Panc1 (cell line): ENCODE data around the gene KCNMA1.

Experiments used
- POLR2AphosphoS5 ChIP-seq: IDR thresholded peaks from 2 replicates; pipeline ENCODE4 v1.6.1; 2012; ENCODE audit warnings: mild to moderate bottlenecking, low read depth, low read length, moderate library complexity
- REST ChIP-seq, 2 experiments: IDR thresholded peaks; 2 replicates each; pipeline ENCODE4 v1.6.1; 2011 to 2012; ENCODE audit warnings: low read depth in 2 of 2, control low read depth in 1 of 2, low read length in 1 of 2, mild to moderate bottlenecking in 1 of 2, moderate library complexity in 1 of 2; ENCODE audit not compliant: insufficient read depth in 1 of 2
- SIN3A ChIP-seq: IDR thresholded peaks from 2 replicates; pipeline ENCODE4 v1.6.1; 2012; ENCODE audit warnings: low read depth, mild to moderate bottlenecking, low read length, moderate library complexity, borderline replicate concordance; ENCODE audit not compliant: insufficient read depth
- TCF7L2 ChIP-seq: IDR thresholded peaks from 2 replicates; pipeline ENCODE4 v1.6.1; 2011; ENCODE audit warnings: mild to moderate bottlenecking, low read depth, low read length, inconsistent platforms
- TF ChIP-seq, protein P1 (sequence below): fragments of 450-650 bp; IDR thresholded peaks from 2 replicates; pipeline ENCODE4 v1.5.1; 2017; ENCODE audit warnings: mild to moderate bottlenecking

- TF ChIP-seq, protein P1, sequence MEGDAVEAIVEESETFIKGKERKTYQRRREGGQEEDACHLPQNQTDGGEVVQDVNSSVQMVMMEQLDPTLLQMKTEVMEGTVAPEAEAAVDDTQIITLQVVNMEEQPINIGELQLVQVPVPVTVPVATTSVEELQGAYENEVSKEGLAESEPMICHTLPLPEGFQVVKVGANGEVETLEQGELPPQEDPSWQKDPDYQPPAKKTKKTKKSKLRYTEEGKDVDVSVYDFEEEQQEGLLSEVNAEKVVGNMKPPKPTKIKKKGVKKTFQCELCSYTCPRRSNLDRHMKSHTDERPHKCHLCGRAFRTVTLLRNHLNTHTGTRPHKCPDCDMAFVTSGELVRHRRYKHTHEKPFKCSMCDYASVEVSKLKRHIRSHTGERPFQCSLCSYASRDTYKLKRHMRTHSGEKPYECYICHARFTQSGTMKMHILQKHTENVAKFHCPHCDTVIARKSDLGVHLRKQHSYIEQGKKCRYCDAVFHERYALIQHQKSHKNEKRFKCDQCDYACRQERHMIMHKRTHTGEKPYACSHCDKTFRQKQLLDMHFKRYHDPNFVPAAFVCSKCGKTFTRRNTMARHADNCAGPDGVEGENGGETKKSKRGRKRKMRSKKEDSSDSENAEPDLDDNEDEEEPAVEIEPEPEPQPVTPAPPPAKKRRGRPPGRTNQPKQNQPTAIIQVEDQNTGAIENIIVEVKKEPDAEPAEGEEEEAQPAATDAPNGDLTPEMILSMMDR: no peak
- TF ChIP-seq POLR2AphosphoS5 (no peak), REST (IDR thresholded peaks at IDR 0.05; ENCODE audit: insufficient read depth in 1 of 2, low read depth in 2 of 2, low read length in 1 of 2) (no peak), SIN3A (no peak), TCF7L2 (no peak)
These were observed 585.0 kb downstream of the KCNMA1 start for GRCh38 chr10:77052593-77052992.
